ENCODE results near the gene PCNX2.
"Not testable (repeated sequence)": the region's sequence is repeated elsewhere in the genome, so short reads cannot be mapped to it uniquely, and the experiment has no call there.

Gene PCNX2

GRCh38 chr1:233182587-233182986 lies 112.9 kb downstream of the PCNX2 start:
- H3K4me3 Mint-ChIP-seq: no peak overlapping the region
- peaks cover 11% of the 10 kb centered on the region for H3K9me3 Mint-ChIP-seq
- no peak overlapping the region for H3K27ac Mint-ChIP-seq
- no peaks in the 10 kb centered on the region for H3K27me3 Mint-ChIP-seq
- H3K36me3 Mint-ChIP-seq: peaks cover 53% of the 10 kb centered on the region
- no peaks in the 10 kb centered on the region for H3K4me1 Mint-ChIP-seq

GRCh38 chr1:233180641-233181364 lies 114.7 kb downstream of the PCNX2 start:
- no peak overlapping the region for H3K4me3 Mint-ChIP-seq
- no peaks in the 10 kb centered on the region for H3K27me3 Mint-ChIP-seq
- H3K27ac Mint-ChIP-seq: no peak overlapping the region
- H3K9me3 Mint-ChIP-seq: peaks cover 17% of the 10 kb centered on the region
- H3K36me3 Mint-ChIP-seq: peaks cover 59% of the 10 kb centered on the region
- H3K4me1 Mint-ChIP-seq: no peaks in the 10 kb centered on the region

- Mint-ChIP-seq H3K9me3 (peaks cover 17% of the 10 kb centered on the region), H3K36me3 (peaks cover 65% of the 10 kb centered on the region)
- H3K4me1 Mint-ChIP-seq, H3K27ac Mint-ChIP-seq, H3K4me3 Mint-ChIP-seq, H3K27me3 Mint-ChIP-seq: not testable (repeated sequence)
These were observed 115.9 kb downstream of the PCNX2 start for GRCh38 chr1:233179638-233180037.

- Mint-ChIP-seq H3K4me1 (no peaks in the 10 kb centered on the region), H3K9me3 (peaks cover 12% of the 10 kb centered on the region), H3K27me3 (no peaks in the 10 kb centered on the region), H3K27ac (no peak overlapping the region), H3K4me3 (no peak overlapping the region), H3K36me3 (peaks cover 50% of the 10 kb centered on the region)
These were observed 123.3 kb downstream of the PCNX2 start for GRCh38 chr1:233172201-233172600.

GRCh38 chr1:233170741-233171140 lies 124.8 kb downstream of the PCNX2 start:
- no peaks in the 10 kb centered on the region for H3K4me1 Mint-ChIP-seq
- H3K9me3 Mint-ChIP-seq: peaks cover 10% of the 10 kb centered on the region
- peaks cover 51% of the 10 kb centered on the region for H3K36me3 Mint-ChIP-seq
- no peak overlapping the region for H3K27ac Mint-ChIP-seq
- no peak overlapping the region for H3K4me3 Mint-ChIP-seq
- H3K27me3 Mint-ChIP-seq: no peaks in the 10 kb centered on the region

GRCh38 chr1:233168384-233168783 lies 127.1 kb downstream of the PCNX2 start:
- peaks cover 50% of the 10 kb centered on the region for H3K36me3 Mint-ChIP-seq
- peaks cover 10% of the 10 kb centered on the region for H3K9me3 Mint-ChIP-seq
- H3K27me3 Mint-ChIP-seq: no peaks in the 10 kb centered on the region
- H3K4me1 Mint-ChIP-seq: no peaks in the 10 kb centered on the region
- no peak overlapping the region for H3K4me3 Mint-ChIP-seq
- no peak overlapping the region for H3K27ac Mint-ChIP-seq

GRCh38 chr1:233166896-233167295 lies 128.6 kb downstream of the PCNX2 start:
- Mint-ChIP-seq H3K27ac (no peak overlapping the region), H3K27me3 (no peaks in the 10 kb centered on the region), H3K4me3 (no peak overlapping the region), H3K9me3 (peaks cover 5% of the 10 kb centered on the region), H3K36me3 (peaks cover 40% of the 10 kb centered on the region), H3K4me1 (no peaks in the 10 kb centered on the region)

- no peak overlapping the region for H3K4me3 Mint-ChIP-seq
- H3K4me1 Mint-ChIP-seq: no peaks in the 10 kb centered on the region
- H3K9me3 Mint-ChIP-seq: no peaks in the 10 kb centered on the region
- H3K27ac Mint-ChIP-seq: no peak overlapping the region
- H3K27me3 Mint-ChIP-seq: no peaks in the 10 kb centered on the region
- H3K36me3 Mint-ChIP-seq: peaks cover 37% of the 10 kb centered on the region
These were observed 131.8 kb downstream of the PCNX2 start for GRCh38 chr1:233163696-233164095.

- Mint-ChIP-seq H3K4me1 (no peaks in the 10 kb centered on the region), H3K9me3 (no peaks in the 10 kb centered on the region), H3K27me3 (no peaks in the 10 kb centered on the region), H3K36me3 (peaks cover 26% of the 10 kb centered on the region), H3K4me3 (no peak overlapping the region), H3K27ac (no peak overlapping the region)
These were observed 137.2 kb downstream of the PCNX2 start for GRCh38 chr1:233158322-233158721.

GRCh38 chr1:233157245-233157644 lies 138.3 kb downstream of the PCNX2 start:
- H3K4me3 Mint-ChIP-seq: no peak overlapping the region
- H3K36me3 Mint-ChIP-seq: peaks cover 31% of the 10 kb centered on the region
- H3K27ac Mint-ChIP-seq: no peak overlapping the region
- no peaks in the 10 kb centered on the region for H3K4me1 Mint-ChIP-seq
- H3K9me3 Mint-ChIP-seq: no peaks in the 10 kb centered on the region
- H3K27me3 Mint-ChIP-seq: no peaks in the 10 kb centered on the region

- H3K27ac Mint-ChIP-seq: no peak overlapping the region
- no peaks in the 10 kb centered on the region for H3K27me3 Mint-ChIP-seq
- H3K36me3 Mint-ChIP-seq: peaks cover 22% of the 10 kb centered on the region
- no peaks in the 10 kb centered on the region for H3K9me3 Mint-ChIP-seq
- no peak overlapping the region for H3K4me3 Mint-ChIP-seq
- no peaks in the 10 kb centered on the region for H3K4me1 Mint-ChIP-seq
These were observed 143.7 kb downstream of the PCNX2 start for GRCh38 chr1:233151861-233152260.

GRCh38 chr1:233144434-233144833 lies 151.1 kb downstream of the PCNX2 start:
- peak overlapping the region; percentile 59 for H3K27ac Mint-ChIP-seq
- H3K9me3 Mint-ChIP-seq: no peaks in the 10 kb centered on the region
- H3K4me3 Mint-ChIP-seq: no peak overlapping the region
- H3K27me3 Mint-ChIP-seq: no peaks in the 10 kb centered on the region
- H3K36me3 Mint-ChIP-seq: peaks cover 29% of the 10 kb centered on the region
- H3K4me1 Mint-ChIP-seq: no peaks in the 10 kb centered on the region

GRCh38 chr1:233143241-233143640 lies 152.3 kb downstream of the PCNX2 start:
- H3K4me1 Mint-ChIP-seq: no peaks in the 10 kb centered on the region
- no peak overlapping the region for H3K4me3 Mint-ChIP-seq
- no peak overlapping the region for H3K27ac Mint-ChIP-seq
- peaks cover 27% of the 10 kb centered on the region for H3K36me3 Mint-ChIP-seq
- no peaks in the 10 kb centered on the region for H3K9me3 Mint-ChIP-seq
- no peaks in the 10 kb centered on the region for H3K27me3 Mint-ChIP-seq

- H3K27ac Mint-ChIP-seq: no peak overlapping the region
These were observed 154.6 kb downstream of the PCNX2 start for GRCh38 chr1:233140974-233141373.

GRCh38 chr1:233140499-233140898 lies 155.0 kb downstream of the PCNX2 start:
- peaks cover 28% of the 10 kb centered on the region for H3K36me3 Mint-ChIP-seq
- no peak overlapping the region for H3K27ac Mint-ChIP-seq
- H3K27me3 Mint-ChIP-seq: no peaks in the 10 kb centered on the region
- H3K4me1 Mint-ChIP-seq: no peaks in the 10 kb centered on the region
- no peaks in the 10 kb centered on the region for H3K9me3 Mint-ChIP-seq
- H3K4me3 Mint-ChIP-seq: no peak overlapping the region

More at GRCh38 chr1:233140974-233141373, 154.6 kb downstream of the PCNX2 start:
- Mint-ChIP-seq H3K4me1 (no peaks in the 10 kb centered on the region), H3K36me3 (peaks cover 24% of the 10 kb centered on the region), H3K27me3 (no peaks in the 10 kb centered on the region), H3K4me3 (no peak overlapping the region), H3K9me3 (no peaks in the 10 kb centered on the region)

- Mint-ChIP-seq H3K27me3 (no peaks in the 10 kb centered on the region), H3K36me3 (peaks cover 28% of the 10 kb centered on the region), H3K27ac (no peak overlapping the region), H3K9me3 (no peaks in the 10 kb centered on the region), H3K4me3 (no peak overlapping the region), H3K4me1 (no peaks in the 10 kb centered on the region)
These were observed 156.5 kb downstream of the PCNX2 start for GRCh38 chr1:233138788-233139585.
